Stimulated activated CD4-positive, alpha-beta T cell treated with anti-CD3 and anti-CD28 coated beads, Interleukin-15, amount 100 ng/mL, for 24 hours (primary cell): ENCODE measurements around the gene SPATC1L.
"Not testable (repeated sequence)": the region's sequence is repeated elsewhere in the genome, so short reads cannot be mapped to it uniquely, and the experiment has no call there.

Source experiments
- DNase-seq: peaks from one replicate; pipeline ENCODE4 v3.0.0-alpha.2; 2020

The SPATC1L gene

DNA sequence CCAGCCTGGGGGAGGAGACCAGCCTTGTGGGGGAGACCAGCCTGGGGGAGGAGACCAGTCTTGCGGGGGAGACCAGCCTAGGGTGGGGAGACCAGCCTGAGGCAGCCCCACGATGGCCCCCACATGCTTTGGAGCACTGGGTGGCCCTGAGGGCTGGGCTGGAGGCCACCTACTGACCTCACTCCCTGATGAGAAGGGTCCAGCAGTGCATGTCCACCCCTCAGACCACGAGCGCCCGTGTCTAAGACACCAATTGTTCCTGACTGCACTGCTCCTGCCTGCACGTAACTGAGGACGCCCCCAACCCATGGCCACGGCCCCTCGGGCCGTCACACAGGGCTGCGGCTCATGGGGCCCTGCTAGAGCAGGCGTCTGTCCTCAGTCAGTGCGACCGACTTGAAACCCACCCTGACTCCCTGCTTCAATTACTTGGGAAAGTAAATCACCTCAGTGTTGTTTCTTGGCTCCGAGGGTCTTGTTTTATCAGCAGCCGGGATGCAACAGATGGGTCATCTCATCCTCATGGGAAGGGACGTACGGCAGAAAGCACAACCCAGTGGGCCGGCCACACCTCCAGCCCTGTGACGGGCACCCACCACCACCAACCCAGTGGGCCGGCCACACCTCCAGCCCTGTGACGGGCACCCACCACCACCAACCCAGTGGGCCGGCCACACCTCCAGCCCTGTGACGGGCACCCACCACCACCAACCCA is at the start of gene SPATC1L:
Gene SPATC1L (minus strand): TSS at position 550 of the 715 bp plus-strand sequence. CDS start 1,643 bp downstream, outside the sequence.
- DNase-seq: peak; percentile 66

DNA sequence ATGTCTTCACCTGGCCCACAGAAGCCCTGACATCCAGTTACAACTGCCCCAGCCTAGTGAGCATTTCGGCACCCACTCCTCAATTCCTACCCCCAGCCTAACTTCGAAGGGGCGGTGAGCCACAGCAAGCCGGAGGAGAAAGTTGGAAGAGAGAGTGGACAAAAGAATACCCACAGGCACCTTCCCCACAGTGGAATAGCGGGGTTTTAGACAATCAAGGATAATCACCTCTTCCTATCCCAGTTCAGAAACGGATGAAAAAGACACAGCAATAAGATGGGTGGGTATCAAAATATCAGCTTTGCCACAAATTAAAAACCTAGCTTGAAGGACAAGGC is 45.6 kb upstream of the SPATC1L start:
- DNase-seq: no peak

DNA sequence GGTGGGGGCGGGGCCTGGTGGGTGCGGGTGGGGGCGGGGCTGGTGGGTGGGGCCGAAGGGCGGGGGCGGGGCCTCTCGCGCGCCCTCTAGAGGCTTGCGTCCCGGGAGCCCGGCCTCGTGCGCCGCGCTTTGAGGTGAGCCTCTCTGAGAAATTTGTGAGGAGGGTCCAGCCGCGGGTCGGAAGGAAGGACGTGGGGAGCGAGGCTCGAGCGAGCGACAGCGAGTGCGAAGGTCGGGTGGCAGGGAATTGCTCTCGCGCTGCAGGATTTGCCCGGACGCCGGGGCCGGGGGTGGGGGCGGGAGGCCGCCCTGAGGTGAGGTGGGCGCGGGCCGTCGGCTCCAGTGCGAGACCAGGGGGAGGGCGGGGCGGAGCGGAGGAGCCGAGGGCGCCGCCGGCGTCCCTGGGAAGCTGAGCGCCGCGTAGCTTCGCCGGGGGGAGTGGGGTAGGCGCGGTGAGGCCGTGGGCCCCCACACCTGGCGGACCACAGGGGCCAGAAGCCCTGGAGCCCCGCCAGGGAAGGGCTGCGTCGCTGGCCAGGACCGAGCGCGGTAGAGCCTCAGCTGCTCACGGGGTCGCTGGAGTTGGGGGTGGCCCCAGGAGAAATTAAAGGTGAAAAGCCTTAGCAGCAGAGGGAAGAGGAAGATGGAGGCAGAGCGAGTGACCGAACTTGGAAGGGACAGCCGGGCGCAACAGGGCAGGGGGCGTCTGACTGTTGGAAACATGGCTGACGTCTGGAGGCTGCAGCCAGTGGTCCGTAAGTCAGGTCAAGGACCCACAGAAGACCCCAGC is 45.1 kb upstream of the SPATC1L start:
- DNase-seq: no peak

DNA sequence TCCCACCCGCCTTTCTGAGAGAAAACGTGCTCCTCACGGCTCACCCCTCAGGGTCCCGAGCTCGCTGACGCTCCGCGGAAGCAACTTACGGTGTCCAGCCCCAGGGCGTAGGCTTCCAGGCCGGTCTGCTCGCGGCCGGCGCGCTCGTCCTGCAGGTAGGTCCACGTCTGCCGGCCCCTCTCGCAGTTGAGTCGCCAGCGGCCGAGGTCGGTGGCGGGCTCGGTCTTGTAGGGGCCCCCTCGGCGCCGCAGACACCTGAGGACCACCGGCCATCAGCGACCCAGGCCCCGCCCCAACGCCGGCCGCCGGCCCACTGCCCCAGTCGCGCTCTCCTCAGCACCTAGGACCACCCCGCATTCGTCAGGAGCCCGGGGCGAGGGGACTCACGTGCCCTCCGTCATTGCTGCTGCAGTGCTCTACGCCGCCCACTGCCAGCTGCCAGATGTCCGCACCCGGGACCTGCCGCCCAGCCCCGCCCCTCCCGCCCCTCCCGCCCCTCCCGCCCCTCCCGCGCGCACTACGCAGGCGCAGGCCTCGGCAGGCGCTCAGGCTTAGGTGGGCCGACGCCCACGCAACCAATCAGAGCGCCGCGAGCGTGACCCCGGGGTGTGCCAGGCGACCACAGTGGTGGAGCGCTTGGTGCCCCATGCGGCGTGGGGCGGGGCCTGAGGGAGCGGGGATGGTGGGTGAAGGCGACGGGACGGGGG is 44.2 kb upstream of the SPATC1L start, which contains the start of gene LSS:
Gene LSS (minus strand): TSS at position 430 of the 707 bp plus-strand sequence. CDS start 29 bp downstream, at position 401.
- peak; percentile 98 for DNase-seq

DNA sequence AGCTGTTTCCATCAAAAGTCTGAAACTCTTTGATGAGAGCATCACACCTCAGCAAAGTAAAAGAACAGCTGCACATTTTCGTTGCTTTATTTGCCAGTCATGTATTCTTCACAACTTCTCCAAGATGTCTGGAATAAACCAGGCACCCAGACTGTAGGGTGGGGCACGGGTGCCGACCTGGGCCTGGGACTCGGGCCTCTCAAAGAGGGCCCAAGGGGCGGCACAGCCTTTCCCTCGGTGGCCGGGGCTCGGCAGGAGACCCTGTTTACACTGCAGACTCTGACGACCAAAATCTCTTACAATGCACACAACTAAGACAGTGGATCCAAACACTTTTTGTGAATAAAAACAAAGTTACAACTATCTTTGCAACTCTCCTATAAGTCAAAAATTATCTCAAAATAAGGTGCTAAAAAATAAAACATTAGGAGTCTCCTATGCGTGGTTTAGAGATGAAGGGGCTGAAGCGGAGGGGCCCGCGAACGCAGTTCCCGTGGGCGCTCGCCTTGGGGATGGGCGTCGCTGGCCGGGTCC is 43.6 kb upstream of the SPATC1L start:
- no peak for DNase-seq

DNA sequence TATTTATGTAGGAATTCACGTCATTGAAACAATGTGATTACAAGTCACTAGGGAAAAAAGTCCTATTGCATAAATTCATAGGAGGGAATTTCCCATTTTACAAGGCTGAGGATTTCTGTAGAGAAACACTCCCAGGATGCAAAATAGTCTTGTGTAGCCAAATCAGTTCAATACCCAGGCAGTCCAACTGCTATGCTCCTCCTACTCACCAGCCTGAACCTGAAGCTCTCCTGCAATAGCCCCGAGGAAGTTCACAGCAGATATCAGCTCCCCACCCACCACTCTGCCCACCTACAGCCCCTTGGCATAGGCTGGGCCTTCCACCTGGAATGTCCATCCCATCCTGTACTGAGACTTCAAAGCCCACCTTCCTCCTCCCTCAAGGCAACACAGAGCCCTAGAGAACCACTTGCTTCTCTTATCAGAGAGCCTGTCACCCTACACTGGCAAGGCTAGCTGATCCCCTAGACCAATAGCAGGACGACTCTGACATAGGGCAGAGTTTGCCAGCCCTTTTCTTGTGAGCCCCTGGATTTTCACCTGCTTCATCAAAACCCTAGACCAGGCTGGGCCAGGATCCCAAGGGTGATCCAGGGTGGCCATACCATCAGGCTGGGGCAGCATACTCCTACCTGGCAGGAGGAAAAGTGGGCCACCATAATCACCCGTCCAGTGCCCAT is 42.8 kb upstream of the SPATC1L start:
- no peak for DNase-seq

DNA sequence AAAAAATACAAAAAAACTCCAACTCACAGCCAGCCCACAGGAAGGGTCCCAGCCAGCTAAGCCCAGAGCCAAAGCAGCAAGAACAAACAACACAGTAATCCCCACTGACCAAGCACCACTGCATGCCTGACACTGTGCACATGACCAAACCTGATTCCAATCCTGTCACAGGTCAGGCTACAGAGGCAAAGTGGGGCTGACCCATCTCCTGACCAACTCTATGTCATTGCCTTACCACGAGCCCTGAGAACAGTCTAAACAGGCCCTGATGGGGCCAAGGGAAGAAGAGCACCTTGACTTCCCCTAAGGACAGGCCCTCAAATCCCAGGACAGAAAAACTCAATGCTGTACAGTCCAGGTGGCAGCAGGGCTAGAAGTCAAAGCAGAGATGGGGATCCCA is 41.9 kb upstream of the SPATC1L start:
- DNase-seq: no peak

DNA sequence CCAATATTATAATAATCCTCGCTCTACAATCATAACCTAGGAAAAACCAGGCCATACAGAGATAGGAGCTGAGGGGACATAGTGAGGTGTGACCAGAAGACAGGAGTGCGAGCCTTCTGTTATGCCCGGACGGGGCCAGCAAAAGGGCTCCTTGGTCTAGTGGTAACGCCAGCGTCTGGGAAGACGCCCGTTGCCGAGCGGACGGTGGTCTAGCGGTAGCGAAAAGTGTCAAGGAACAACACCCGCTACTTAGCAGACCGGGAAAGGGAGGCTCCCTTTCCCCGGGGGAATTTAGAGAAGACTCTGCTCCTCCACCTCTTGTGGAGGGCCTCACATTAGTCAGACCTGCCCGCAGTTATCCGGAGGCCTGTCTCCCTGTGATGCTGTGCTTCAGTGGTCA is 39.4 kb upstream of the SPATC1L start:
- DNase-seq: not testable (repeated sequence)

DNA sequence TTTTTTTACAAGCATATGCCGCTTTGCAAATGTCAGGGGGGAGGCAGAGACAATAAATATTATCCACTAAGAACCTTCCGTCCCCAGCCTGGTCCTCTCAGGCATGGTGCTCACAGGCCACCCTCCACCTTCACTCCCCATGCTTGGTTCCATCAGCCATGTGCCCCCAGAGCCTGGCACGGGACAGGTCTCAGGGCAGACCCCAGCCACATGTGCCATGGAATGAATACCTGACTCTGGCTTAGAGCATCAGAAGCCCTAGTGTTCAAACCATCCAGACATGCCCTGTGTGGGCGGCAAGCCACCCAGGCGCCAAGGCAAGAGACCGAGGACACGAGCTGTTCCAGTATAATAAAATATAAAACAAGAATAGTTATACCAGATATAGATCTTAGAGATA is 39.0 kb upstream of the SPATC1L start:
- DNase-seq: no peak

DNA sequence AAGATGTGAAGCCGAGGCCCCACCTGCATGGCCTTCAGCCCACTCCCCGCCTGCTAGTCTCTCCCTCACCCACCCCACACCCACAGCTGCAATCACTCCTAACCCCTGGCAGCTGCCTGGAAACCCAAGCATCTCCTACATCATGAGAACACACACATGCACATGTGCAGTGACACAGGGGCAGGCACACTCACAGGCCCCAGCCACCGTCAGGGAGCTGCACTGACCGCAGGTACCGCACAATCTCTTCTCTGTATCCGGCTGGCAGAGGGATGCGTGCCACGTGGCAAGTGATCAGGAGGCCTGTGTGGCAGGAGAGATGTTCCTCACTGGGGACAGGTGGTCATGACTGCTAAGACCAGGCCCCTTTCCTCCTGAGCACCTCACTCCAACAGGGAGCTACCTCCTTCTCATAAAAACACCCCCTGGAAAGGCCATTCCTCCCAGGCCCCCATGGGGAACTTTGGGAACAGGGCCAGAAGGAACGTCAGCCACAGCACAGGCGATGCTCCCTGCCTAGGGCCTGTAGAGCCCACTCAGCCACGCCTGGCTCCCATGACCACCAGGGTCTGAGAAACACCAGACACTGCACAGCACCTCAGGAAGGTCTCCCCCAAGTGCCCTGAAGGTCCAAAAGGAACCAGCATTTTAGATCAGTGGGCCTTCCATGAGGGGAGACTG is 38.3 kb upstream of the SPATC1L start:
- no peak for DNase-seq

DNA sequence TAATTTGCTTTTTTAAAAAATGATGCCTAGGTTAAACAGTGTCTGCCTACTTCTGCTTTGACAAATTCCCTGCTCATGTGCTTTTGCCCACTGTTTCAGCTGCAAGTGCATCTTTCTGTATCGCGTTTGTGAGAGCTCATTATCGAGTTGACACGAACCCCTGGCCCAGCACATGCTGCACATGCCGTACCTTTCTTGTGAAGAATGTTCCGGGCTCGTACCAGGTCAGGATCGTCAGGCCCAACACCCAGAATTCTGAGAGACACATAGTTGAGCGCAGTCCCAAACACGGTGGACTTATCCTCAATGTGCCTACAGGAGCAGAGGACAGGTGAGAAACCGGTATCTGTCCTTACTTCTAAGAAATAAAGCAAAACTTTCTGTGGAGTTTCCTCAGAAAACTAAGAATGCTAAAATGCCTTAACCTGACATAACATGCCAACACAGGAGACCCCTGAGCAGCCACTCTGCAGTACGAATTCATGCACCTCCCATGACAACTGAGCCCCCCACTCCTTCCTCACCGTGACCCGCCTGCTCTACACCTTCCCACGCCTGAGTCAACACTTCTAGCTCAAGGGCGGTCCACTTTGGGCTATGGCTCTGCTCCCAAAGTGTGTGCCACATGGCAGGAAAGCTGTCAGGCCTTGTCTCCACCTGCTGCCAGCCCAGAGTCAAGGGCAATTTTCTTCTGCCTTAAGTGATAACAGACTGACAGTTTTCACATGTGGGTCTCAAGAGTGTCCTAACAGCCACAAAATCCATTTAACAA is 37.6 kb upstream of the SPATC1L start:
- DNase-seq: no peak

DNA sequence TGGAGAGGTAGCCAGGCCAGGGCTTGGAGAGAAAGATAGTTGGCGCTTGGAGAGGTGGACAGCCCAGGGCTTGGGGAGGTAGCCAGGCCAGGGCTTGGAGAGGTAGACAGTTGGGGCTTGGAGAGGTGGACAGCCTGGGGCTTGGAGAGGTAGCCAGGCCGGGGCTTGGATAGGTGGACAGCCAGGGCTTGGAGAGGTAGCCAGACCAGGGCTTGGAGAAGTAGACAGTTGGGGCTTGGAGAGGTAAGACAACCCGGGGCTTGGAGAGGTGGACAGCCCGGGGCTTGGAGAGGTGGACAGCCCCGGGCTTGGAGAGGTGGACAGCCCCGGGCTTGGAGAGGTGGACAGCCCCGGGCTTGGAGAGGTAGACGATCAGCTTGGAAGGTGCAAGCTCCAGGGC is 36.6 kb upstream of the SPATC1L start:
- DNase-seq: no peak

DNA sequence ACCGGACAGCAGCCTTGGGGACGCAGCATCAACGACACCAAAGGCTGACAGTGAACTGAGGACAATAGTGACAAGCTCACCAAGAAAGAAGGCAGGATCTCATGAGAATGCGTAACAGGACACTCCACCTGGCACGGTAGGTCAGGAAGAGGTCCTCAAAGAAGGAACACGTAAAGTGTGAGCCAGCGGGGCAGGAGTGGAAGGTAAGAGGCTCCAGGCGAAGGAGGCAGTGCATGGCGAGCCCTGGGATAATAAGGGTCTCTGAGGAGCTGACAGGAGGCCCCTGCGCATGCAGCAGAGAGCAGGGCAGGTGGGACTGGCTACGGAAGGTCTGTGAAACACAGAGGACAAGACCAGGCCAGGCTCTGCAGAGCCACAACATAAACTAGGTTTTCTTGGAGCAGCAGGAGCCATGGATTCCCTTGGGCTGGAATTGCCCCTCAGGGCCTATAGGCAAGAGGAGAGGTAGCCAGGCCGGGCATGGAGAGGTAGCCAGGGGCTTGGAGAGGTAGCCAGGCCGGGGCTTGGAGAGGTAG is 36.1 kb upstream of the SPATC1L start:
- DNase-seq: no peak

DNA sequence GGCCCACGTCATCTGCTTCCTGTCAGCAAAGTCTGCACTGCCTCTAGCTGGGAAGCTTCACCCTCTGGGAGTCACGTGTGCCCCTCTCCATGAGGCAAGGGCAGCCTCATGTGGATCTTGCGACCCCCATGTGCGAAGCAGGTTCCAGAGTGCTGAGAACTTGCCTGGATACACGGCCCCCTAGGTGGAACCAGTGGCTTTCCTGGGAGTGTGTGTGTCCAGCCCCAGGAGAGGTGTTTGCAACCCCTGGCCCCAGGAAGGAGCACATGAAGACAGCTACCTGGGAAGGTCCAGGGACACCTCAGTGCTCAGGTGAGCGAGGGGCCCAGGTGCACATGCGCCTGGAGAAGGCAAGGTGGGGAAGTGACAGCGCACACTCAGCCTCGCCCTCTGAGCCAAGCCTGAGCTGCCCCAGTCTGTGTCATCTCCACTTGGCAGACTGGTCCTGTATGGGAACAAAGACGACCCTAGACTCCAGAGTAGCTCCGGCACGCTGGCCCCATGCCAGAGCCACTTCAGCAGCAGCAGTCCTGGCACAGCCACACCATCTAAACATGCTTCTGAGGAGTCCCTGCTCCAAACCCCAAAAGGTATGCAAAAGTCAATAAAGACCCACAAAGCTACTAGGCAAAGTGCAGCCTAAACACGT is 35.5 kb upstream of the SPATC1L start:
- no peak for DNase-seq

DNA sequence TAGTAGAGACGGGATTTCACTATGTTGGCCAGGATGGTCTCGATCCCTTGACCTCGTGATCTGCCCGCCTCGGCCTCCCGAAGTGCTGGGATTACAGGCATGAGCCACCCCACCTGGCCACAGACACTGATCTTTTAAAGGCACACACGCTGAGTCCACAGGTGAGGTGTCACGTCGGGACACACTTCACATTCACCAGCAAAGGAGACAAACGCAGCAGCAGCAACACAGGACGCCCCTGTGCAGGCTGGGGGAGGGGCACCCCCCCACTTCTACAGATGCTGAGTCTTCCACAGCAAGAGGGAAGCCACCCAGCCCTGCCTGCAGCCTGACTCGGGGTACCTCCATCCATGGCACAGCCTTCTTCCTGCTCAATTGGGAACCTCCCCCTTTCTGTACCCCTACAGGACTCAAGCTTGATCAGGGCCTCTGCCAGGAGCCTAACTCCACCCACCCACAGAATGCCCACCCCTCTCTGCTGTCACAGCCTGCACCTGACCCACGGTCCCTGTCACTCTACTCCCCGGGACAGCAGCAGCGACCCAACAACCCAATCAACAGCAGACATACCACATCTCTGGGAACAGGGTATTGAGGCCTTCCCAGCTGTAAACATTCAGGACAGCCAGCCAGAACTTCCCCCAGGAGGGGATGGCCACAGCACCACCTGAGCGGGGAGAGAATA is 34.8 kb upstream of the SPATC1L start:
- DNase-seq: no peak

DNA sequence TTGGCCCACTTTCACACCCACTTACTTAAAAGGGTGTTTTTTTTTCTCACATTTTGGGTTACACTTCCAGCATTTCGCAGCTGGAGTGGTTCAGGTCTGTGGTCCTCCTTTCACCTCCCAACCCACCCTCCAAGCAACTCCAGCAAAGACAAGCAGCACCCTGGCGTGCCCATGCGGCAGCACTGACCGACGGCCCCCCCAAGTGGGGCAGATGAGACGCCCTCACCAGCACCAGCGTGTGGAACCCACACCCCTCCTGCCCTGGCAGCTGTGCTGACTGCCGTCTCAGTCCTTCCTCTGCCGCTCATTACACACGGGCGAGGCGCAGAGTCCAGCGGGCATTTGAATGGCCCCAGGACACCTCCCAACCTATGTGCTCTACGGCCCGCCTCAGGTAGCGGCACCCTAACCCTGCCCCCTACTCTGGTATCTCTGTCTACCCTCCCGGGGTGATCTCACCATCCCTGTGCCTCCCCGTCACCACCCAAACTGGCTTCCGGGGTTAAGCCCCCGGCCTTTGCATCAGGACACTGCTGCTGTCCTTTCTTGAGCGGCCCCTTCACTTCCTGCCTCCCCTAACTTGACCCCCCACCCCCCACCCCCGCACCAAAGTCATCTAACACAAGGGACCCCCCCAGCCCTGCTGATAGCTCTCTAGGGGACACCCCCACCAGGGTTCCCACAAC is 33.4 kb upstream of the SPATC1L start:
- no peak for DNase-seq

DNA sequence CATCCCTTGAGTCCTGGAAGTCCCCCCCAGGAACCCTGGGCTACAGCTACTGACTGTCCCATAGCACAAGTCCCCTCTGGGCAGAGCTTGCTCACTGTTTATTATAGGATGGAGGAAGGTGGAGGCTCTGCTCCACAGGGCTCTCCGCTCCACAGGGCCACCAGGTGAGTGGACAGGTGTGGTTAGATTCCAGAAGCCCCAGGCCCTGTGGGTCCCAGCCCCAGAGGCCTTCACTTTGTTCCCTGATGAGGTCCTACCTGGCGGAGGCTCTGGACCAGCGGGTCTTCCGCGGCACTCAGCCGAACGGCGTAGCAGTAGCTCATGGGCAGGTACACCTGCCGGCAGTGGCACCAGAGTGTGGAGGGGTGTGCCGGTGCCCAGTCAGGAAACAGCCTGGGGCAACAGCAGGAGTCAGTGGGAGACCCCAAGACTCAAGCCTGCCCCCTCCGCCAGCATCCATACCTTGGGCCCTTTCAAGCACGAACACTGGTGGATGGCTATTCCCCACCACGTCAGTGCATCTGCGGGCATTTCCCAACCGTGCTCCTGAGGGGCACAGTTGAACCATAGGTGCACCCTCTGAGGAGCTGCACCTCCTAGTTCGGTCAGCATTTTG is 32.0 kb upstream of the SPATC1L start:
- no peak for DNase-seq

DNA sequence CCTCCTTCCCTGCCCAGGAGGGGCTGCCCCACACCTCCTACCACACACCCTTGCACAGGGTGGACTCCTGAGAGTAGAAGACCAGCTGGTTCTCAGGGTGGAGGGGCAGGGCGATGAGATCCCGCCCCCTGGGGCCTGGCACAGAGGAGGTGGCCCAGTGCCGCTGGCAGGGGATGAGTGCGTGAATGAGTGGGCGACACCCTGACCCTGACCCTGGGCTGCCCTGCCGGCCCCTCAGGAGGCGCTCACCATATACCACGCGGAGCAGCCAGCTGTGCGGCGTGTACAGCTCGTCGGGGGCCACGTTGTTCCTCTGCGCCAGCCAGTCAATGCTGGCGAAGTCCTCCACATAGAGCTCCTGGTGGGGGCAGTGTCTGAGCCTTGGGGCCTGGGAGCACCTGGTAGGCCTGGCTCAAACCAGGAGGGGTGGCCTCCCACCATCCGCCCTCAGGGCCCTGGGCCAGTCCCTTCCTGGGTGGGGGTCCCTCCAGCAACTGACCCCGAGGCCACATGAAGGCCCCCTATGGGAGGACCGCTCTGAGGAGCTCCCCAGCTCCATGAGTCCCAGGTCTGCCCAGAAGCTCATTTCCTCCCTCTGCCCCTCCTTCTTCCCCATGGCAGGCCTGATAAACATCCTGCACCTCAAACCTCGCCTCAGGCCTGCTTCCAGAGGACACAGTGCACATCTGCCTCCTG is 31.3 kb upstream of the SPATC1L start:
- DNase-seq: no peak
